Karpas-422 (cell line): ENCODE data around the gene PDE4DIP. TPM values are rescaled to one million over a fixed set of nuclear protein-coding genes. Genes with fewer than 3 reads are reported as not detected.
"Not testable (repeated sequence)": the region's sequence is repeated elsewhere in the genome, so short reads cannot be mapped to it uniquely, and the experiment has no call there.

ENCODE experiments used
- DNase-seq: peaks from one replicate; pipeline ENCODE4 v3.0.0-alpha.2; 2015
- H2AFZ ChIP-seq: fragments of 200-600 bp; sonication (generic); 2 replicates; pipeline ENCODE4 v1.6.1; 2014; ENCODE audit warnings: antibody characterized with exemption, low read length, mixed read lengths
- H3K27ac ChIP-seq: fragments of 200-600 bp; sonication (generic); 2 replicates; pipeline ENCODE4 v1.5.1; 2014; ENCODE audit warnings: mild to moderate bottlenecking, low read length, moderate library complexity
- H3K27me3 ChIP-seq: fragments of 200-600 bp; sonication (generic); 2 replicates; pipeline ENCODE4 v1.6.1; 2014; ENCODE audit warnings: low read length, mixed read lengths
- H3K36me3 ChIP-seq: fragments of 200-600 bp; sonication (generic); 2 replicates; pipeline ENCODE4 v1.6.1; 2014; ENCODE audit warnings: low read length, mixed read lengths; ENCODE audit not compliant: insufficient read depth
- H3K4me1 ChIP-seq: fragments of 200-600 bp; sonication (generic); 2 replicates; pipeline ENCODE4 v1.6.1; 2014; ENCODE audit warnings: mild to moderate bottlenecking, low read length, mixed read lengths
- H3K4me2 ChIP-seq: fragments of 200-600 bp; sonication (generic); 2 replicates; pipeline ENCODE4 v1.6.1; 2014; ENCODE audit warnings: low read length, low read depth, mild to moderate bottlenecking; ENCODE audit not compliant: poor library complexity, severe bottlenecking
- H3K4me3 ChIP-seq: fragments of 200-600 bp; sonication (generic); 2 replicates; pipeline ENCODE4 v1.5.1; 2014; ENCODE audit warnings: mild to moderate bottlenecking, antibody characterized with exemption, low read length, mixed read lengths
- H3K79me2 ChIP-seq: fragments of 200-600 bp; sonication (generic); 2 replicates; pipeline ENCODE4 v1.6.1; 2014; ENCODE audit warnings: mild to moderate bottlenecking, low read length, mixed read lengths
- H3K9ac ChIP-seq: fragments of 200-600 bp; sonication (generic); 2 replicates; pipeline ENCODE4 v1.6.0; 2014; ENCODE audit warnings: low read length
- H3K9me2 ChIP-seq: fragments of 200-600 bp; sonication (generic), shearing (Covaris generic); replicated peaks from 2 replicates; pipeline ENCODE4 v1.6.0; 2014; ENCODE audit warnings: mild to moderate bottlenecking, low read length, moderate library complexity; ENCODE audit not compliant: insufficient read depth
- H3K9me3 ChIP-seq: fragments of 300-700, 200-600 bp; sonication (generic); 2 replicates; pipeline ENCODE4 v1.6.1; 2014; ENCODE audit warnings: low read length, mixed read lengths
- H4K20me1 ChIP-seq: fragments of 200-600 bp; sonication (generic); 2 replicates; pipeline ENCODE4 v1.6.1; 2014; ENCODE audit warnings: mild to moderate bottlenecking, antibody characterized with exemption, low read length, low read depth; ENCODE audit not compliant: insufficient read depth
- total RNA-seq: library from RNA; depleted of rRNA; stranded (reverse); fragments of >200 nt; shearing (Covaris generic); gene quantifications from 2 replicates; pipeline ENCODE4 v1.2.3, GENCODE V29; 2014; ENCODE audit warnings: low replicate concordance

The PDE4DIP gene
- total RNA-seq, 1 experiment from 2014 or later, result 15.6 TPM

- H3K9me3 ChIP-seq, H3K36me3 ChIP-seq, H3K4me2 ChIP-seq, H3K27ac ChIP-seq, H3K4me1 ChIP-seq, H3K27me3 ChIP-seq, H3K4me3 ChIP-seq, H3K9me2 ChIP-seq, H3K9ac ChIP-seq, DNase-seq, H3K79me2 ChIP-seq, H2AFZ ChIP-seq, H4K20me1 ChIP-seq: not testable (repeated sequence)
Observed at GRCh38 chr1:148841262-148841661, 3.0 kb upstream of the PDE4DIP start.

GRCh38 chr1:148844651-148845050 is 423 bp downstream of the PDE4DIP start:
- not testable (repeated sequence) for H3K79me2 ChIP-seq, DNase-seq, H3K9ac ChIP-seq

GRCh38 chr1:148845068-148845467 is 840 bp downstream of the PDE4DIP start:
- H3K36me3 ChIP-seq, H3K79me2 ChIP-seq, H3K9ac ChIP-seq, H3K9me3 ChIP-seq, H3K27ac ChIP-seq, H4K20me1 ChIP-seq, H3K9me2 ChIP-seq, H3K27me3 ChIP-seq, H3K4me2 ChIP-seq, H3K4me1 ChIP-seq, H2AFZ ChIP-seq, H3K4me3 ChIP-seq, DNase-seq: not testable (repeated sequence)

More at GRCh38 chr1:148844651-148845050, 423 bp downstream of the PDE4DIP start:
- H3K4me2 ChIP-seq, H3K4me3 ChIP-seq, H3K36me3 ChIP-seq, H3K27ac ChIP-seq, H3K9me2 ChIP-seq, H2AFZ ChIP-seq, H4K20me1 ChIP-seq, H3K27me3 ChIP-seq, H3K4me1 ChIP-seq, H3K9me3 ChIP-seq: not testable (repeated sequence)

- H3K9me2 ChIP-seq, H3K9me3 ChIP-seq, H3K4me3 ChIP-seq, H3K4me1 ChIP-seq, H3K9ac ChIP-seq, H3K36me3 ChIP-seq, H2AFZ ChIP-seq, H3K27me3 ChIP-seq, H4K20me1 ChIP-seq, H3K79me2 ChIP-seq, H3K27ac ChIP-seq, DNase-seq, H3K4me2 ChIP-seq: not testable (repeated sequence)
Observed at GRCh38 chr1:148850347-148850746, 6.1 kb downstream of the PDE4DIP start.

- H3K27me3 ChIP-seq, H3K9ac ChIP-seq, H2AFZ ChIP-seq, H3K4me2 ChIP-seq, H3K4me3 ChIP-seq, H3K36me3 ChIP-seq, H3K79me2 ChIP-seq, H4K20me1 ChIP-seq, H3K27ac ChIP-seq, H3K9me2 ChIP-seq, H3K4me1 ChIP-seq, H3K9me3 ChIP-seq, DNase-seq: not testable (repeated sequence)
Observed at GRCh38 chr1:148850840-148851239, 6.6 kb downstream of the PDE4DIP start.

- not testable (repeated sequence) for H3K36me3 ChIP-seq, H3K9me2 ChIP-seq, H4K20me1 ChIP-seq, H3K4me3 ChIP-seq, H3K9me3 ChIP-seq, H2AFZ ChIP-seq, DNase-seq, H3K4me2 ChIP-seq, H3K4me1 ChIP-seq, H3K27me3 ChIP-seq, H3K27ac ChIP-seq, H3K79me2 ChIP-seq, H3K9ac ChIP-seq
Observed at GRCh38 chr1:148851684-148852083, 7.5 kb downstream of the PDE4DIP start.

- H3K27ac ChIP-seq, H3K36me3 ChIP-seq, H3K27me3 ChIP-seq, H3K79me2 ChIP-seq, H3K4me1 ChIP-seq, H3K9me3 ChIP-seq, H3K4me2 ChIP-seq, H3K9me2 ChIP-seq, H2AFZ ChIP-seq, DNase-seq, H3K9ac ChIP-seq, H4K20me1 ChIP-seq, H3K4me3 ChIP-seq: not testable (repeated sequence)
Observed at GRCh38 chr1:148853363-148853762, 9.1 kb downstream of the PDE4DIP start.

GRCh38 chr1:148854063-148854462 is 9.8 kb downstream of the PDE4DIP start:
- H3K4me1 ChIP-seq, H3K9me2 ChIP-seq, H3K27me3 ChIP-seq, H3K9me3 ChIP-seq, H3K9ac ChIP-seq, H3K4me3 ChIP-seq, H3K4me2 ChIP-seq, H4K20me1 ChIP-seq, H3K27ac ChIP-seq, H3K79me2 ChIP-seq, H2AFZ ChIP-seq, DNase-seq, H3K36me3 ChIP-seq: not testable (repeated sequence)

- H3K4me1 ChIP-seq, H4K20me1 ChIP-seq, H2AFZ ChIP-seq, DNase-seq, H3K4me3 ChIP-seq, H3K79me2 ChIP-seq, H3K36me3 ChIP-seq, H3K9me2 ChIP-seq, H3K4me2 ChIP-seq, H3K9ac ChIP-seq, H3K27me3 ChIP-seq, H3K27ac ChIP-seq, H3K9me3 ChIP-seq: not testable (repeated sequence)
Observed at GRCh38 chr1:148855367-148855766, 11.1 kb downstream of the PDE4DIP start.
